SHP77 (cell line): Measurements from ENCODE around the gene PDE4B.
"Not testable (repeated sequence)": the region's sequence is repeated elsewhere in the genome, so short reads cannot be mapped to it uniquely, and the experiment has no call there.

Experiments
- DNase-seq, 2 experiments: peaks; one replicate each; lab custom pipeline; 2025; lab: John Stamatoyannopoulos, UW

Gene PDE4B

DNA sequence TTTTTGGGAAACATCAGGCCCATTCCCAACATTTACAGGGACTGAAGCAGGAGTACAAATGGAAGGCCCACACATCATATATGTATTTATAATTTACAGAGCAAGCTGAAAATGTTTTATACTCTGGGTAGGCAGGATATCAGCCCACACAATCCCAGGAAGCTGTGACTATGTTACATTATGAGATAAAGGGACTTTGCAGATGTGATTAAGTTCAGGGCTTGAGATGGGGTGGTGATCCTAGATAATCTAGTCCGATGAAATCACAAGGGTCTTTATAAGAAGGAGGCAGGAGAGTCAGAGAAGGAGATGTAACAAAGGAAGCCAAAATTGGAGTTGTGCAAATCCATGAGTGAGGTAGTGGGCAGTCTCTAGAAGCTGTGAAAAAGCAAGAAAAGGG is 160.5 kb downstream of the PDE4B start:
- DNase-seq = no peak

DNA sequence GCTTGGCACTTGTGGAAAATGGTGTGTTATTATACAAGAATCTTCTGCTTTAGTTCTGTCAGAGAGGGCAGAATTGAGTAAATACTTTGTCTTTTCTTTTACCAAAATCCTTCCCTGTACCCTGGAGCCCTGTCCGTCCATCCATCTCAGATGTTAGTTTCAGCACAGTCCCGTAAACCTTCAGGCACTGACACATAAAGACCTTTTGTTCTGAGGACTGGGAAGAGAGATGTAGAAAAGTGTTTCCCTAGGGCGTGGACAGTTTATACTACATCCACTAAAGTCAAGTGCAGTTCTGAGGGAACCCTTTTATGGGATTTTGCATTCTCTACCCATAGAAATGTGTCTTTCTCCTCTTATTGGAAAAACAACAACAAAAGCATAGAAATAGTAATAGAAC is 162.4 kb downstream of the PDE4B start:
- no peak for DNase-seq

DNA sequence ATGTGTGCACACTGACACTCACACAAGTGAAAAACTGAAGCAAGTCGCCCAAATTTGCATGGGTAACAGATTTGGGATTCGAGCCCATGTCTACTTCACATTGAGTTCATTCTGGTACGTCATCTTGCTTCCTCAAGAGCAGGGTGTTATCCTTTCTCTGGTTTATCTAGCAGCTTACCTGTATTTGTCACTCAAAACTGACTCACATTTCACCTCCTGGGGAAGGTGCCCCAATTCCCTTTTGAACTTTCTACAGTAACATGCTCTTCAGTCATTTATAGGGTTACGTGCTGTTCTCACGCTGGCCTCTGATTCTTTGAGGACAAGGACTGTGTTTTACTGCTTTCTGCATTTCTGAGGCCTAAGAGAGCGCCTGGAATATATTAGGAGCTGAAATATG is 162.8 kb downstream of the PDE4B start:
- DNase-seq = no peak

DNA sequence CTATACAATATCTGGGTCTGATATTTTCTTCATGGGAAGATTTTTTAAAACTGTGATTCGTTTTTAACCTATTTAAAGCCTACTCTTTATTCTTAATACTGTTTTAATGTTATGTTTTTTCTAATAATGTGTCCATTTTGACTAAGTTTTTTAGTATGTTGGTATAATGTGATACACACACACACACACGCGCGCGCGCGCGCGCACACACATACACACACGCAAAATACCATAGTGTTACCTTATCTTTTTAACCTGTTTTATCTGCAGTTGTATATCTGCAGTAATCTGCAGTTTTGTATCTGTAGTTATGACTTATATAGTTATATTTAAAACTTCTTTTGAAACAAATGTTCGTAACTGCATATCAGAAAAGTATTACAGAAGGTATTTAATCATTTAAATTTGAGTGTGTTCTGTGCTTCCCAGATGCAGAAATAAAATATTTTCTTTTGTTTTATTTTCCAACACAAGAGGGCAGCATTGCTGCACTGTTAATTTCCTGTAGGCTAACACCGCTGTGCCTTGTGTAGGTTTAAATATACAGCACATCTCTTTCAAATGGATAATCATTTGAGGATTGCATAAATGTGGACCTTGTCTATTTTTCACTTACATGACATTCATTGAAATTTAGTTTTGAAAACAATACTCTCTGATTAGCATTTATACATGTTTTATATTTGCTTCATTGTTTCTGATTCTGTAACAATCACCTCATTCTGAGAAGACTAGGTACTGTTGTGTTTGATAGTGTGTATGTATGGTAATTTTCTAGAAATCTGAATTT is 166.1 kb downstream of the PDE4B start:
- peak; percentile 4 to 40 for DNase-seq

DNA sequence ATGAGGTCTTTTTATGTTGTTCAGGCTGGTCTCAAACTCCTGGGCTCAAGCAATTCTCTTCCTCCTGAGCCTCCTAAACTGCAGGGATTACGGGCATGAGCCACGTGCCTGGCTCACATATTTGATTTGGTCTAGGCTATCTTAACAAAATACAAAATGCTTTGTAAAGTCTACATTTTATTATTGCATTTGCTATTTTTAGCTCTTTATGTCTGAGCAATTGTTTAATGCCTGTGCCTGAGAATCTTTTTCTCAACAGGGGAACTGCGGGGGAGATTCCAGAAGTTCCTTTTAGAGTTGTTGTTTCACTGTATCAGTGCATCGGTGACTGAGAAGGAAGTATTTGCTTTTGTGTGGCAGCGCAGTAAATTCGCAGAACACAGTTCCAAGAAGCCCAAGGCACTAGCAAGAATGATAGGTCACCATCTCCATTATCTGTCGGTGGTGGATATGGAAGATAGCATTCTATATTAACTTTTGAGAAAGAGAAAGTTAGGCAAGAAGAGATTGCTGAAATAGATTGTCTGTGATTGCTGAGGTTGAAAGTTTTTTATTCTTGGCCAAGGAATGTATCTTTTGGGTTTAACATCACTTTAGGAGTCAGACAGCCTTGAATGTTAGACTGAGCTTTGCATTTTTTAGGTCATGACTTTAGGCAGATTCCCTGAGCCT is 167.3 kb downstream of the PDE4B start:
- no peak for DNase-seq

DNA sequence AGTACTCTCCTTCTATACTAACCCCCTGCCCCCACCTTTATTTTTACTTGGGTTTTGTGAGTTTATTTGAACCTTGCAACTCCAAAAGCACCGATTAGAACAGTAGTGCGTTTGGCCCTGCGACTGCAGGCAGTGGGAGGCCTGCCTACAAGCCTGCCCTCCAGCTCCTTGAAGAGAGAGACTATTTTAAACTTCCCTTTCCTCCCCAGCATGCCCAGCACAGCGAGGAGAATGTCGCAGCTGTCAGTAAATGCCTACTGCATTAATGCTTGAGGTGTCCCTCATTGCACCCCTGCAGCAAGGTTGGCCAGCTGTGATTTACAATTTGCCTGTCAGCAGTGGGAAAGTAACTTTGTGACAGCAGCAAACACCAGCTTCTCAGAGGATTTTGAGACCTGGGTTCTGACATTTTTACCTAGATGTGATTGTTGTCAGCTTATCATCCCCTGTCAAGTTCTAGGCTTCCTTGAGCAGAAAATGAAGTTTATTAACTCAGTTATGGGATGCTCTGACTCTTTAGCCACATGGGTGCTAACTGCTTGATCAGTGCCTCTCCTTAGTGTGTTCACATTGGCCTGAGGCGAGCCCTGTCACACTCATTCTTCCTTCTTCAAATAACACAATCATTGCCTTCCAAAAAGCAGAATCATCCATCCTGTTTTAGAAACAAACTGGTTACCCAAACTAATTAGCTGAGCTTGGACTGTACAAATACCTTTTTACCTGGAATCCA is 170.6 kb downstream of the PDE4B start:
- no peak for DNase-seq

DNA sequence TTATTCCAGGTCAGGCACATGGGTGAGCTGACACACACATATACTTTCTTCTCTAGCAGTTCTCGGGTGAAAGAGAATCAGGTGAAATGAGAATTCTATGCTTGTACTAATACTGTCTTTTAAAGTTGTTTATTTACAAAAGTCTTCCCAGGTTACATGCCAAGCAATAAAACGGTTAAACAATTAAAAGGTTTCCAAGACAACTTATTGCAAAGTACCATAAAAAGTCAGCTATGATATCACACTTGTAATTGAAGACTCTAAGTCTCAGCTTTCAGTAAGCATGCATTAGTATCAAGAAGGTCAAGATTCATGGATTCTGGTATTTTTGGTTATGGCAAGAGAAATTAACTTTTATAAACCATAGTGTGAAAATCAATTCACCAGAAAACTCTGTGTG is 171.4 kb downstream of the PDE4B start:
- no peak for DNase-seq

DNA sequence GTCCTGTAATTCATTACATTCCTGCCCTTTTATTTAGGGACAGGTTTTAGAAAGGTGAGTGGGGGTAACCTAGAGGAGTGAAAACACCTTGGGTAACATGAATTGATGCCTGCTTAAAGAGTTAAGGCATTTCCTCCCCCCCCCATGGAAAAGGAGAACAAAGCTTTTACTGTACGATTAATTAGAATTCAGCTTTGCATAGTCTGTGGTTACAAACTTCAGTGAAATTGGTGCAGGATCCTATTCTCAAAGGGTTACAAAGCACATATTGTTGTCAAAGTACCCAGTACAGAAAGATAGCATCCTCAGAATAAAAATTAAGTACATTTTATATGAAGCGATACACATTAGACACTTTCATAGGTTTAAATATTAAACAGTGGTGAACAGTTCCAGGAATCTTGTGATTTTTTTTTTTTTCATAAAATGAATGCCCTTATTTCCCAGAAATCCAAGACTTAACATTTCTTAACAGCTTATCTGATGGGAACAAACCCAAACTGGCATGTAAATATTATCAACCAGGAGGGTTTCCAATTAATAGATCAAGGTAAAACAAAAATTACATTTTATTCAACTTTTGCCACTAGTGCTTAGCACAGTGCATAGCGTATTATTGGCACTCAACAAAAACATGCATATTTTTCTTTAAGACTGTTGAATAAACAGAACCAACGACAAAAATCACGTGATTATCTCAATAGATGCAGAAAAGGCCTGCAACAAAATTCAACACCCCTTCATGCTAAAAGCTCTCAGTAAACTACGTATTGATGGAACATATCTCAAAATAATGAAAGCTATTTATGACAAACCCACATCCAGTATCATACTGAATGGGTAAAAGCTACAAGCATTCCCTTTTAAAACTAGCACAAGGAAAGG is 172.7 kb downstream of the PDE4B start:
- no peak for DNase-seq

DNA sequence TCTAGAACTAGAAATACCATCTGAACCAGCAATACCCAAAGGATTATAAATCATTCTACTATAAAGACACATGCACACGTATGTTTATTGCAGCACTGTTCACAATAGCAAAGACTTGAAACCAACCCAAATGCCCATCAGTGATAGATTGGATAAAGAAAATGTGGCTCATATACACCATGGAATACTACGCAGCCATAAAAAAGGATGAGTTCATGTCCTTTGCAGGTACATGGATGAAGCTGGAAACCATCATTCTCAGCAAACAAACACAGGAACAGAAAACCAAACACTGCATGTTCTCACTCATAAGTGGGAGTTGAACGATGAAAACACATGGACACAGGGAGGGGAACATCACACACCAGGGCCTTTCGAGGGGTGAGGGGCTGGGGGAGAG is 174.8 kb downstream of the PDE4B start:
- not testable (repeated sequence) for DNase-seq

DNA sequence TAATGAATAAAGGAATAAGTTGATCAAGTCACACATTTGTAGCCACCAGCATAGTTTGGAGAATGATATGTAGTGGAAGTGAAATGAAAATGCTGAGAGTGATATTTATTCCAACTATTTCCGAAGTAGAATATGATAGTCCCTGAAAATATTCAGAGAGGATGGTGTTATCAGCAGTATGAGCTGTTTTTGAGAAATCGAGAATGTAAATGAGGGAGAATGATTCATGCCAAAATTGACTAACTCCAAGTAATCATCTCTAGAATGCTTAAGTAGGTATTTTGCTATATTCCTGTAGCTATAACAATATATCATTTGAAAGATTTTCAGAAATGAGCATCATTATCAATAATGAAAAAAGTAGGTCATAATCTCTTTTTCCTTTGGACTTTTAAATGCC is 178.9 kb downstream of the PDE4B start:
- no peak for DNase-seq

DNA sequence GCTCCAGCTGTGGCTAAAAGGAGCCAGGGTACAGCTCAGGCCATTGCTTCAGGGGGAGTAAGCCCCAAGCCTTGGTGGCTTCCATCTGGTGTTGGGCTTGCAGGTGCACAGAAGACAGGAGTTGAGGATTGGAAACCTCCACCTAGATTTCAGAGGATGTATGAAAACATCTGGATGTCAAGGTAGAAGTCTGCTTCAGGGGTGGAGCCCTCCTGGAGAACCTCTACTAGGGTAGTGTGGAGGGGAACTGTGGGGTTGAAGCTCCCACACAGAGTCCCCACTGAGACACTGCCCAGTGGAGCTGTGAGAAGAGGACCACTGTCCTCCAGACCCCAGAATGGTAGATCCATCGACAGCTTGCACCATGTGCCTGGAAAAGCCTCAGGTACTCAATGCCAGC is 183.0 kb downstream of the PDE4B start:
- no peak for DNase-seq

DNA sequence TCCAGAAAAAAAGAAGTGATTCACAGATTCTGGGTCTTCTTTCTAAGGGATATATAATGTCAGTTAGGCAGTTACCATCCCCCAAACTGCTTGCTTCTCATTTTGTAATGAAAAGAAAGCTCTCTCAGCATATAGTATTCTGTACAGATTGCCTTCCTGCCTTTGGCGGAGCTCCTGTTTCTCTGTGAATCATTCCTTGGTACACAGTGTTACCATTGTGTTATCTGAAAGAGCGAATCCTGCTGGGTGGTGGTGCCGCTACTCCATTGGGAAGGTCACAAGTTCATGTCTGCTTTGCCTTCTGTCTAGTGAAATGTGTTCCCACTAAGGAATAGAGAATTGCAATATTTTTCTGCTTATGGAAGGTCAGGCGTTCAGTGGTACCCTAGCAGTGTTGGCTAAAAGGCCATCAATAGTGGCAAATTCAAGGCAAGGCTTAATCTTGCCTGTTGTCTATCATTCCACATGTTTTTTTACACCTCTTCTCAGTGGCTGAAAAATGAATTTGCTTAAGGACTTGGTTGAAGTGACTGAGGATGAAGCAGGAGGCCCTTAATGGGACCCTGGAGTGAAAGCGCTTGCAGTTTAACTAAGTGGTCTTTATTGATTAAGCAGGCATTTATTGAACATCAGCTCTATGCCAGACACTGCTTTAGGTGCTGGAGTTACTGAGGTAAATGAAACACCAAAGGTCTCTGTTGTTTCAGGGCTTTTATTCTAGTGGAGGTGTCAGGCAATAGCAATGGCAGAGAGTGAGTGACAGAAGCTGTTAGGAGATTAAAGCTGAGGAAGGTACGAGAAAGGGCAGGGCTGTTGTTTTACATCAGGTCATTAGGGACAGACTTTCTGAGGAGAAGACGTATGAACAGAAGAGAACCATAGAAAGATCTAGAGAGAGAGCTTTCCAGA is 186.7 kb downstream of the PDE4B start:
- no peak for DNase-seq

DNA sequence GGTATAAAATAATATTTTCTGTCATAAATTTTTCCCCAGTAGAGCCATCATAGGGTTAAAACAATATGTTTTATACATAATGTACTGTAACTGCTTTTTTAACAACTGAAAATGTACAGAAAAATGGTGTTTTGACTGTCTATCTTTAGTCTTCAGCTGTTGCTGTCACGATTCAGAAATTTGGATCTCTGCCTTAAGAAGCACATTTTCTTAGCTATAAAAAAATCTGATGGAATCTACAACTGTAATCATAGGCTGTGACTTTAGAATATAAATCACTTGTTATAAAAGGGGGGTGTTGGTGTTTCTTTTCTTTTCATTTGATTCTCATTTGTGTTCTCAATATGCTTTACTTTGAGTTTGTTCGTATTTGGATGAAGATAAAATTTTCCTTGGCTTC is 187.5 kb downstream of the PDE4B start:
- no peak for DNase-seq

DNA sequence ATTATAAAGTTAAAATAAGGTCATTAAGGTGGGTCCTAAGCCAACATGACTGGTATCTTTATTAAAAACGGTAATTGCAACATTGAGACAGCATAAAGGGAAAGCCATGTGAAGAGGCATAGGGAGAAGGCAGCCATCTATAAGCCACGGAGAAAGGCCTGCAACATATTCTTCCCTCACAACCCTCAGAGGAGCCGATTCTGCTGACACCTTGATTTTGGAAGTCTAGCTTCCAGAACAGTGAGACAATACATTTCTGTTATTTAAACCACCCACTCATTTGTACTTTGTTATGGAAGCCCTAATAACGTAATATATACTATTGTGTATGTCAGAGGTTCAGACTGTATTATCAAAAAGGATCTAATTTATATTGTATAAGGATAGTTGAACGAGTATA is 190.8 kb downstream of the PDE4B start:
- no peak for DNase-seq

DNA sequence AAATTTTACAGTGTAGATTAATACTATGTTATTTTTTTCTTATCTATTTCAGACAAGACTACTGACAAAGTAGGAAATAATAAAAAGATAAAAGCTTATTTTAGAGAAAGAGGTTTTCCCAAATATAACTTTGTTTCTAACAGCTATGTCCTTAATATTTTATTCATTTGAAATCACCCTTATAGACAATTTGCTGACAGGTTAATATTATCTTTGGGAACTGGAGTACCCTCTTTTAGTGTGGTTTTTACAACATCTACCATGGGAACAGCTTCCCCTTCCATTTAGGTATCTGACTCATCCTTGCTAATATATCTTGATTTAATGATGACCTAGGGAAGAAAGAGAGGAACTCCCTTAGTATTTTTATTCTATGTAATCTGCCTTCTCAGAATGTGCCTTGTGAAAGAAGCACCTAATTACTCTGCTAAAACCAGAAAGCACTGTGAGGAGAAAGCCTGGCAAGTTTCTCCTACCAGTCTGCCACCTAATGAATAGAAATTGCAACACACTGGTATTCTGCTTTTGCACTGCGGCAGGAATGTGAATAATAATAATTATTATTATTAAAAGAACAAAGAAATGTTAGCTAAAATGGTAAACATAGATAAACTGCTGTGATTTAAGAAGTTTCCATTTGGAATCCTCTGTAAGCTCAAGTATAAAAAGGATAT is 192.8 kb downstream of the PDE4B start:
- DNase-seq = no peak

DNA sequence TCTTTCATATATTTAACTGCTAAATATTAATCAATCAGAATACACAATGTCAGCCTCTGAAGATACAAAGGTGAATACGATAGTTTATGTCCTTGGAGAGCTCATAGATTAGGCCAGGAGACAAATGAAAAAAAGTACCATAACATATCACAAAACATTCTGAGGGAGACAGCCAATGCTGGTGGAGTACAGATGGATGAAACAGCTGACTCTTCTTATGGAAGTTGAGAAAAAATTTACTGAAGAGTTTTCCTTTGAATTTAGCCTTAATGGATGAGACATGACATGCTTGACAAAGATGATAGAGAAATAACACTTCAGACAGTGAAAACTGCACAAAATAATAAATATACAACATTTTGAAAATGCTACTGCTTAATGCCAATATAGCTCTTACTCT is 193.5 kb downstream of the PDE4B start:
- DNase-seq = no peak

DNA sequence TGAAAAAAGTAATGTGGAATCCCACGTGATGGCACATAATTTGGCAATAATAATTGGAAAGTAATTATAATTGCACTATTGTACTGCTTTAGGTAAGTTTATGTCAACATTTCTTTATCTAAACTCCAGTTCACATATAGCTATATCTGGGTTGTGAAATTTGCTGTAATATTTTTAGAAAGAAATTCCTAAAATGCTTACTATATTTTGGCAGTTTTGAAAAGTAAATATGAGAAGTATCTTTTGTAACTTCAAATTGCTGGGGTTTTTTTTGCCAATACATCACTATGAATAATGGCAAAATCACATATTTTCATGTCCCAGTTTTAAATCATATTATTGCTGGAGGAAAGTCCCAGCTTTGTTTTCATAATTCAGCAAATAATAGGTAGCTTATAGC is 197.5 kb downstream of the PDE4B start:
- DNase-seq = no peak

DNA sequence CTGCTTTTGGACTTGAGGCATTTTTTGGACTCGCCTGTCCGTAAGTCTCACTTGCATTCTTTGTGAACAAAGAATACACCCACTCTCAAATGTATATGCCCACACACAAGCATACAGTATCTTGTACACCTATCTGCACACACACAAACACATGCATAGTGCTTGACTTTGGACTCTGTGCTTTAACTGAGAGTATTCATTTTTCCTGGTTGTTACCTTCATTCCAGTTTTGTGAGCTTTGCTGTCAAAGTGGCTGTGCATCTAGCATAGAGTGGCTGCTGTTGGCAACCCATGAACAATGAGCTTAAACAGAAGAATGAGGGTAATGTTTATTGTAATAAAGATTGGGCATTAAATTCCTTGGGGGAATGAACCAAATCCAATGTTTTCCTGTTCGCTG is 199.0 kb downstream of the PDE4B start:
- no peak for DNase-seq

DNA sequence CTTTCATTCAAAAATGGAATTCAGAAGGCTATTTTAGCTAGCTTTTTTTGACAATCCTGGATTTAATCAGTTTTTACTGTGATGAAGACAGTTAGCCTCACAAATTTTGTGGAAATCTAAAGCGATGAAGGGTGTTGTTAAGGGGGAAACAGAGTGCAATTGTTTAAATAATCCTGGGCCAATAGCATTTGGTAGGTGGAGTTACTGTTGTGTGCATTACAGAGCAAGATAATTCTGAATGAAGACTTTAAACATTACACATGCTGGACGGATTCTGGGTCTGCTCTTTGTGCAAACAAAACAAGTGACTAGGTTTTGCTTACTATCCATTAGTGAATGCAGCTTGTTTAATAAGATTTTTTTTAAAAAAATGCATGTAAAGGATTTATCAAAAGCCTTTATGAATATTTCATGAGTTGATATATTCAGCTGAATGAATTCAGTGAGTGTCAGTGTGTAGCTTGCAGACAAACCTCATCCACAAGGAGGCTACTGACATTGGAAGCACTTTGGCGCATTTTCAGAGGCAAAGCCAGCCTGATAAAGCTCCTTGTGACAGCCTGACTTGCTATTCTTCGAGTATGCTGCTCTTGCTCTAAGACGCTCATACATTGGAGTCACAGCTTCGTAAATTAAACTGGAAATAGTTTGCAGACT is 199.6 kb downstream of the PDE4B start:
- DNase-seq = peak; percentile 63 to 82

DNA sequence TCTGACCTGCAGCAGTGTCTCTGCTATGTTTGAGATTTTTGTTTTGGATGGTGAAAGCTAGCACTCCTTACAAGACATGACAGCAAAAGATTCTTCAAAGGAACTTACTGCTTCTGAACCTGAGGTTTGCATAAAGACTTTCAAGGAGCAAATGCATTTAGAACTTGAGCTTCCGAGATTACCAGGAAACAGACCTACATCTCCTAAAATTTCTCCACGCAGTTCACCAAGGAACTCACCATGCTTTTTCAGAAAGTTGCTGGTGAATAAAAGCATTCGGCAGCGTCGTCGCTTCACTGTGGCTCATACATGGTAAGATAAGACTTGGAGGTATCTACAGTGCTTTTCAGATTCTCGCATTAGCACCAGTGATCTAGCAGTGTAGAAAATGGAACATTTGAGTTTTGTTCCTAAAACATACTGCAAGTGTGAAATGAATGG is 200.2 kb downstream of the PDE4B start:
- peak in 1 of 2 experiments; percentile 17 for DNase-seq
